Measurements from ENCODE around the gene KLHL42. TPM values are rescaled to one million over a fixed set of nuclear protein-coding genes. Genes with fewer than 3 reads are reported as not detected.

Gene KLHL42
- total RNA-seq, 1 donor from 2014 or later: 5.5 TPM

- Histone ChIP-seq H3K4me1 (peaks cover 10% of the 10 kb centered on the region), H3K9me3 (replicated peaks) (no peaks in the 10 kb centered on the region), H3K36me3 (no peaks in the 10 kb centered on the region), H3K27me3 (ENCODE audit: low read depth) (peaks cover 19% of the 10 kb centered on the region), H3K4me3 (no peak overlapping the region), H3K27ac (replicated peaks) (no peak overlapping the region)
- TF ChIP-seq, protein P1, sequence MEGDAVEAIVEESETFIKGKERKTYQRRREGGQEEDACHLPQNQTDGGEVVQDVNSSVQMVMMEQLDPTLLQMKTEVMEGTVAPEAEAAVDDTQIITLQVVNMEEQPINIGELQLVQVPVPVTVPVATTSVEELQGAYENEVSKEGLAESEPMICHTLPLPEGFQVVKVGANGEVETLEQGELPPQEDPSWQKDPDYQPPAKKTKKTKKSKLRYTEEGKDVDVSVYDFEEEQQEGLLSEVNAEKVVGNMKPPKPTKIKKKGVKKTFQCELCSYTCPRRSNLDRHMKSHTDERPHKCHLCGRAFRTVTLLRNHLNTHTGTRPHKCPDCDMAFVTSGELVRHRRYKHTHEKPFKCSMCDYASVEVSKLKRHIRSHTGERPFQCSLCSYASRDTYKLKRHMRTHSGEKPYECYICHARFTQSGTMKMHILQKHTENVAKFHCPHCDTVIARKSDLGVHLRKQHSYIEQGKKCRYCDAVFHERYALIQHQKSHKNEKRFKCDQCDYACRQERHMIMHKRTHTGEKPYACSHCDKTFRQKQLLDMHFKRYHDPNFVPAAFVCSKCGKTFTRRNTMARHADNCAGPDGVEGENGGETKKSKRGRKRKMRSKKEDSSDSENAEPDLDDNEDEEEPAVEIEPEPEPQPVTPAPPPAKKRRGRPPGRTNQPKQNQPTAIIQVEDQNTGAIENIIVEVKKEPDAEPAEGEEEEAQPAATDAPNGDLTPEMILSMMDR (IDR thresholded peaks at IDR 0.05; ENCODE audit: borderline replicate concordance): no peak
- intact Hi-C loops (cut with micrococcal nuclease): loop anchor here (5.0 kb wide), 1 partner anchor 92 kb away; no protein-coding TSS in a partner anchor
- no peak for DNase-seq
These were observed 44.3 kb downstream of the KLHL42 start for GRCh38 chr12:27824126-27824842.

DNA sequence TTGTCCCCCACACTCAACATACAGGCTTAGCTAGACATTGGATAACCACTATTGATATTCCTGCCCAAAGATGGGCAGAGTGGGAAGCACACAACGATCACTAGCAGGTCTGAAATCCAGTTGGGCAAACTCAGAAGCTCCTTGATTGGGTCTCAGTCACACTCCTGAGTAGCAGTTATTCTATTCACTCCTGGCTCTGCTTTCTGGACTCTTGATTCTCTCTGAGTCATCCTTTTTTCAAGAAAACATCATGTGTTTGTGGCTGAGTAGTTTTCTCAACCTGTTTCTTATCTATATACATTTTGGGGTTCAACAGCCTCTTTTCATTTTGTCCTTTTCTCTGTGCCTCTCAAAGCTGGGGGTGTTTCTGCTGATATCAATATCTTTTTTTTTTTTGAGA, 46.0 kb downstream of the KLHL42 start:
- intact Hi-C loops (cut with micrococcal nuclease): no loop called here
- Histone ChIP-seq H3K27me3 (ENCODE audit: low read depth) (peaks cover 19% of the 10 kb centered on the region), H3K9me3 (replicated peaks) (no peaks in the 10 kb centered on the region), H3K4me3 (no peak overlapping the region), H3K4me1 (peaks cover 4% of the 10 kb centered on the region), H3K27ac (replicated peaks) (no peak overlapping the region), H3K36me3 (no peaks in the 10 kb centered on the region)
- TF ChIP-seq, protein P1 (IDR thresholded peaks at IDR 0.05; ENCODE audit: borderline replicate concordance): no peak
- no peak for DNase-seq

DNA sequence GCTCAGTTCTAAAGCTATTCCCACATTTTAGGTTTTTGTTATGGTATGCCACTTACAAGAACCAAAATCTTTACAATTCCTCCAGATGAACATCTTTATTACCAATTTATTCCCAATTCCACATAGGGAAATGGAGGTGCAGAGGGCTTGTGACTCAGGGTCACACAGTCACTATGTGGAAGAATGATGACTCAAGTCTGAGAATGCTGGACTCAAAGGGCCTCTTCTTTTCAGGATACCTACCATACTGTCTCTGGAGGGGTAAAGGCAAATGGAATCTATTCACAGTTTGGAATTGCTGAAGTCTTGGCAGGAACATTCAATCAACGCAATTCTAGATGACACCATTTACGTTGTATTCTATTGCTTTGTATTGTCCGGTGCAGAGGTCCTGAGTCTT, 48.2 kb downstream of the KLHL42 start:
- intact Hi-C loops (cut with micrococcal nuclease): no loop called here
- no peaks in the 10 kb centered on the region for H3K4me1 ChIP-seq
- TF ChIP-seq, protein P1 (IDR thresholded peaks at IDR 0.05; ENCODE audit: borderline replicate concordance): no peak

DNA sequence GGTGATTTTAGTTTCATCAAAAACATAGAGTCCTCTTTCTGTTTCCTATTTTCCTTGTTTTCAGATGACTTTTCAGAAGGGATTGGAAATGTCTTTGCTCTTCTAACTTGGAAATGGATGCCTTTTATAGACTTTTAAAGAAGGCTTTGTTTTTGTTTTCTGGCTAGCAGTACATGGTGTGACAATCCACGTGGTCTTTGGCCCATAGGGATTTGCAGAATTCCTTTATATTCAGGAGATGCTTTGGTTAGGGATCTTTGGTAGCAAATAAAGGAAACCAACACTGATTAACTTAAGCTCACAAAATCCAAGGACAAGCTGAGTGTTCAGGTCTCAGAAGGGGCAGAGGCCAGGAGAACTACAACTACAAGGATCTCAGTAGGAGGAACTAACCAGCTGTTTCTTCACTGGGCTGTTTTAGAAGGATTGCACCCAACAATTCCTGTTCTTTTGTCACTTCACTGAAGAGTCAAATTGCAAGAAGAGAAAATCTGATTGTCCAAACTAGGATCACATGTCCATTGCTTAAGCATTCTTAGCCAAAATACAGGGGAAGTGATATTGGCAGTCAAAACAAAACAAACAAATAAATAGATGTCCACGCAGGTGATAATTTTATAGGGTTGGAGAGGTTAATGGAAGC, 58.6 kb downstream of the KLHL42 start:
- Histone ChIP-seq H3K9me3 (replicated peaks) (peaks cover 12% of the 10 kb centered on the region), H3K27ac (replicated peaks) (no peak overlapping the region), H3K4me1 (no peaks in the 10 kb centered on the region), H3K4me3 (no peak overlapping the region), H3K36me3 (no peaks in the 10 kb centered on the region), H3K27me3 (ENCODE audit: low read depth) (no peaks in the 10 kb centered on the region)
- no peak for DNase-seq
- TF ChIP-seq, protein P1 (IDR thresholded peaks at IDR 0.05; ENCODE audit: borderline replicate concordance): no peak
- intact Hi-C loops (cut with micrococcal nuclease): no loop called here

More for the DNA sequence above, 48.2 kb downstream of the KLHL42 start:
- no peaks in the 10 kb centered on the region for H3K36me3 ChIP-seq
- H3K4me3 ChIP-seq: no peak overlapping the region
- DNase-seq: no peak
- H3K27ac ChIP-seq (replicated peaks): no peak overlapping the region
- H3K27me3 ChIP-seq (ENCODE audit: low read depth): peaks cover 8% of the 10 kb centered on the region
- H3K9me3 ChIP-seq (replicated peaks): no peaks in the 10 kb centered on the region

GRCh38 chr12:27840229-27840999, 60.4 kb downstream of the KLHL42 start:
- intact Hi-C loops (cut with micrococcal nuclease): no loop called here
- Histone ChIP-seq H3K36me3 (no peaks in the 10 kb centered on the region), H3K9me3 (replicated peaks) (no peaks in the 10 kb centered on the region), H3K27me3 (ENCODE audit: low read depth) (no peaks in the 10 kb centered on the region), H3K4me3 (no peak overlapping the region), H3K4me1 (peaks cover 9% of the 10 kb centered on the region), H3K27ac (replicated peaks) (no peak overlapping the region)
- TF ChIP-seq, protein P1 (IDR thresholded peaks at IDR 0.05; ENCODE audit: borderline replicate concordance): no peak
- no peak for DNase-seq
